ENCODE results near the gene ZNF284.

The ZNF284 gene

GRCh38 chr19:44071824-44072542, at the start of gene ZNF284:
Gene ZNF284 (plus strand): TSS chr19:44072159. CDS start chr19:44076390, 4,231 bp downstream.
- H3K27ac ChIP-seq, result peak within 1 kb of the TSS; percentile 73
- no peak for TF ChIP-seq CTCF (conservative IDR thresholded peaks at IDR 0.05)

- TF ChIP-seq CTCF (conservative IDR thresholded peaks at IDR 0.05), result no peak
- peak overlapping the region; percentile 58 for H3K27ac ChIP-seq
Observed at GRCh38 chr19:44024900-44025216, 47.1 kb upstream of the ZNF284 start.

- H3K27ac ChIP-seq, result peak within 1 kb of the TSS; percentile 58
- TF ChIP-seq CTCF (conservative IDR thresholded peaks at IDR 0.05), result no peak
Observed at GRCh38 chr19:44025217-44025936, 46.6 kb upstream of the ZNF284 start, which contains the start of gene ZNF222. Gene ZNF222 (plus strand): TSS chr19:44025379. CDS start chr19:44025437, 58 bp downstream.

GRCh38 chr19:44026622-44027021, 45.3 kb upstream of the ZNF284 start:
- H3K27ac ChIP-seq, result no peak overlapping the region
- no peak for TF ChIP-seq CTCF (conservative IDR thresholded peaks at IDR 0.05)

- H3K27ac ChIP-seq, result no peak overlapping the region
- no peak for TF ChIP-seq CTCF (conservative IDR thresholded peaks at IDR 0.05)
Observed at GRCh38 chr19:44032001-44032610, 39.9 kb upstream of the ZNF284 start.

- H3K27ac ChIP-seq, result no peak overlapping the region
- no peak for TF ChIP-seq CTCF (conservative IDR thresholded peaks at IDR 0.05)
Observed at GRCh38 chr19:44042147-44042546, 29.8 kb upstream of the ZNF284 start.

Measured in VCaP (cell line).